Tibial nerve (tissue), 4 donors: ENCODE results near the gene PTPN22.

Source experiments
- EP300 ChIP-seq, 2 donors: sonication (generic); formaldehyde crosslinking; IDR thresholded peaks; one replicate each; pipeline ENCODE4 v1.6.1; 2017; ENCODE audit warnings: antibody characterized with exemption in 2 of 2, mild to moderate bottlenecking in 1 of 2
- POLR2A ChIP-seq, 2 donors: fragments of 450-650 bp; IDR thresholded peaks; one replicate each; pipeline ENCODE4 v1.6.1; 2017; ENCODE audit warnings: antibody characterized with exemption in 2 of 2, mild to moderate bottlenecking in 2 of 2, moderate library complexity in 2 of 2
- TF ChIP-seq, protein P1 (sequence below), 5 experiments: fragments of 200-600 bp in 3 of 5; fragments of 450-650 bp in 2 of 5; sonication (generic) in 3 of 5; IDR thresholded peaks; one replicate each; pipeline ENCODE4 v1.5.1; 2016 to 2019; ENCODE audit warnings: antibody characterized with exemption in 5 of 5, mild to moderate bottlenecking in 3 of 5, moderate library complexity in 2 of 5

DNA sequence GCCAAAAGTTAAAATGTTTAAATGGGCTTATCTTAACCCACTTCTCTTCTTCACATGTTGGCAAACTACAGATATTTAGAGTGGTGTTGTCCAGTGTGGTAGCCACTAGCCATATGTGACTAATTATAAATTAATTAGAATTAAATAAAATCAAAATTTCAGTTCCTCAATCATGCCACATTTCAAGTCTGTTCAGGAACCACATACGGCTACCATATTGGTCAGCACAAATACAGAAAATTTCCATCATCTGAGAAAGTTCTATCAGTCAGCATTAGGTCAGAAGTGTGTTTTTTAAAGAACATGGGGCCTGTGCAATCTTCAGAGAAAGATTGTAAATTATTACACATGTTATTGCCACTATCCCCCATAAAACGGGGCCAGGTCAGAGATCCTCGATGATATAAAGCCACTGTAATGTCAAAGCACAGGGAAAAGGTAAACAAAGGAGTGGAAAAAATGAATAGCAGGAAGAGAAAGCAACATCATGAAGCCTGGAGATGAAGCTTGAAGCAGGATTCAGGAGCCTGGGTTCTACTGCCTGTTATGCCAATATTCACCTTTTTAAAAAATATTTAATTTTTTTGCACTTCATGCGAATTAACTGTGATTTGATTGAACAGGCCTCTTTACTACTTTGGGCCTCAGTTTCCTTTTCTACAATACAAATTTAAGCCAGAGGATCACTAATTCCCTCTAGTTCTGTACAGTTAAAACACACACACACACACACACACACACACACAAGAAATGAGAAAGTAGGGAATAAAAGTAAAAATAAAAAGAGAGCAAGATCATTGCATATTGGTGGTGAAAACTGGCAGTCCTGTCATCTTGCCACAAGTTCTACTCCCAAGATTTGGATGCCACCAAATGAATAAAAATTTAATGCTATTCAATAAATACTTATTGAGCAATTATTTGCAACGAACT, 61.6 kb downstream of the PTPN22 start:
- TF ChIP-seq, protein P1, sequence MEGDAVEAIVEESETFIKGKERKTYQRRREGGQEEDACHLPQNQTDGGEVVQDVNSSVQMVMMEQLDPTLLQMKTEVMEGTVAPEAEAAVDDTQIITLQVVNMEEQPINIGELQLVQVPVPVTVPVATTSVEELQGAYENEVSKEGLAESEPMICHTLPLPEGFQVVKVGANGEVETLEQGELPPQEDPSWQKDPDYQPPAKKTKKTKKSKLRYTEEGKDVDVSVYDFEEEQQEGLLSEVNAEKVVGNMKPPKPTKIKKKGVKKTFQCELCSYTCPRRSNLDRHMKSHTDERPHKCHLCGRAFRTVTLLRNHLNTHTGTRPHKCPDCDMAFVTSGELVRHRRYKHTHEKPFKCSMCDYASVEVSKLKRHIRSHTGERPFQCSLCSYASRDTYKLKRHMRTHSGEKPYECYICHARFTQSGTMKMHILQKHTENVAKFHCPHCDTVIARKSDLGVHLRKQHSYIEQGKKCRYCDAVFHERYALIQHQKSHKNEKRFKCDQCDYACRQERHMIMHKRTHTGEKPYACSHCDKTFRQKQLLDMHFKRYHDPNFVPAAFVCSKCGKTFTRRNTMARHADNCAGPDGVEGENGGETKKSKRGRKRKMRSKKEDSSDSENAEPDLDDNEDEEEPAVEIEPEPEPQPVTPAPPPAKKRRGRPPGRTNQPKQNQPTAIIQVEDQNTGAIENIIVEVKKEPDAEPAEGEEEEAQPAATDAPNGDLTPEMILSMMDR (IDR thresholded peaks at IDR 0.05): no peak
- no peak for TF ChIP-seq POLR2A (IDR thresholded peaks at IDR 0.05)
- no peak for TF ChIP-seq EP300 (IDR thresholded peaks at IDR 0.05)
